K562 (cell line): ENCODE measurements around the gene ZNF165. TPM values are rescaled to one million over a fixed set of nuclear protein-coding genes. Genes with fewer than 3 reads are reported as not detected.
A peak's percentile ranks its signal among the peaks of the same experiment; 100 is the strongest.

Source experiments
- ATAC-seq: fragments of 200-7000 bp; cut with Tn5 transposase; 3 replicates; pipeline ENCODE4 v1.9.1; 2020; ENCODE audit warnings: moderate library complexity
- BruUV-seq: library from RNA; stranded (reverse); fragments of 400-500 nt; replicated peaks from 2 replicates; lab custom pipeline; 2021; lab: Mats Ljungman, UMichigan
- CTCF ChIA-PET: fragments of 300-600 bp; formaldehyde crosslinking; extraction: SDS; loops from one replicate; lab custom pipeline; 2021; ENCODE audit warnings: low intra/inter-chr PET ratio; lab: Yijun Ruan, JAX
- POLR2A ChIA-PET: fragments of 300-600, 350-650 bp; sonication (Branson Sonifier 250); formaldehyde crosslinking; extraction: SDS; loops from one replicate; lab custom pipeline; 2021; ENCODE audit warnings: antibody characterized with exemption, inconsistent platforms; lab: Yijun Ruan, JAX
- DNase-seq, 4 experiments: peaks; one replicate each; pipeline versions ENCODE4 v3.0.0 to v3.0.0-alpha.2; 2011 to 2018; ENCODE audit warnings: low spot score in 3 of 4, mixed read lengths in 3 of 4; ENCODE audit errors: extremely low read depth in 1 of 4
- FAIRE-seq: peaks from 2 replicates; lab custom pipeline; 2011; peaks lifted over from hg19 to GRCh38; lab: Jason Lieb, UNC
- H2AFZ ChIP-seq: 2 replicates; pipeline ENCODE4 v1.6.0; 2011; ENCODE audit warnings: low read depth, low read length, control low read depth, inconsistent platforms
- H3K27ac ChIP-seq: fragments of 200-600 bp; 3 replicates; pipeline ENCODE4 v1.8.0; 2011; ENCODE audit warnings: low read depth, mild to moderate bottlenecking, control low read depth, inconsistent platforms, low read length, moderate library complexity, mixed read lengths; ENCODE audit errors: extremely low read depth
- H3K27me3 ChIP-seq, 2 experiments: fragments of 300-600 bp in 1 of 2; 2 replicates in 1 of 2; 3 replicates in 1 of 2; pipeline versions ENCODE4 v1.6.0 to v1.8.0; 2011; ENCODE audit warnings: inconsistent platforms in 2 of 2, low read length in 2 of 2, mild to moderate bottlenecking in 1 of 2, mixed read lengths in 1 of 2, moderate library complexity in 1 of 2; ENCODE audit not compliant: control insufficient read depth in 2 of 2, insufficient read depth in 2 of 2
- H3K36me3 ChIP-seq: fragments of 300-600 bp; 3 replicates; pipeline ENCODE4 v1.8.0; 2011; ENCODE audit warnings: mild to moderate bottlenecking, low read length, inconsistent platforms; ENCODE audit not compliant: control insufficient read depth, insufficient read depth
- H3K4me1 ChIP-seq, 2 experiments: fragments of 200-600 bp in 1 of 2; replicated peaks in 1 of 2; 2 replicates in 1 of 2; 3 replicates in 1 of 2; pipeline versions ENCODE4 v1.5.1 to v1.8.0; 2011; ENCODE audit warnings: inconsistent platforms in 2 of 2, low read length in 2 of 2, mild to moderate bottlenecking in 1 of 2, mixed read lengths in 1 of 2, moderate library complexity in 1 of 2; ENCODE audit not compliant: control insufficient read depth in 2 of 2, insufficient read depth in 2 of 2
- H3K4me2 ChIP-seq: 2 replicates; pipeline ENCODE4 v1.6.1; 2011; ENCODE audit warnings: low read length, control low read depth, inconsistent platforms, mixed read lengths; ENCODE audit not compliant: insufficient read depth
- H3K4me3 ChIP-seq: fragments of 200-600 bp; sonication (generic), shearing (Covaris generic); 2 replicates; pipeline ENCODE4 v1.5.1; 2016; ENCODE audit warnings: control low read depth, inconsistent platforms
- H3K79me2 ChIP-seq: fragments of 200-600 bp; 3 replicates; pipeline ENCODE4 v1.8.0; 2011; ENCODE audit warnings: low read length, inconsistent platforms; ENCODE audit not compliant: control insufficient read depth, insufficient read depth
- H3K9ac ChIP-seq, 2 experiments: 2 replicates each; pipeline versions ENCODE4 v1.6.0 to v1.6.1; 2011; ENCODE audit warnings: low read depth in 2 of 2, low read length in 2 of 2, control low read depth in 1 of 2, inconsistent platforms in 1 of 2, mild to moderate bottlenecking in 1 of 2, mixed read lengths in 1 of 2; ENCODE audit not compliant: insufficient read depth in 1 of 2
- H3K9me1 ChIP-seq: one replicate; pipeline ENCODE4 v1.6.0; 2011; ENCODE audit warnings: inconsistent platforms, mild to moderate bottlenecking, low read length, moderate library complexity; ENCODE audit not compliant: control insufficient read depth, insufficient read depth
- H3K9me3 ChIP-seq: replicated peaks from 2 replicates; pipeline ENCODE4 v1.5.1; 2011; ENCODE audit warnings: low read depth, low read length, inconsistent platforms; ENCODE audit not compliant: control insufficient read depth, insufficient read depth
- H4K20me1 ChIP-seq: replicated peaks from 2 replicates; pipeline ENCODE4 v1.6.1; 2011; ENCODE audit warnings: low read length, inconsistent platforms, mixed read lengths; ENCODE audit not compliant: control insufficient read depth, insufficient read depth
- BRF1 ChIP-seq: IDR thresholded peaks from 3 replicates; pipeline ENCODE4 v1.6.1; 2011; ENCODE audit warnings: borderline replicate concordance, mild to moderate bottlenecking; ENCODE audit not compliant: insufficient read length; ENCODE audit errors: extremely low read depth
- HIVEP1 ChIP-seq: fragments of 250-450 bp; sonication (Bioruptor Pico); IDR thresholded peaks from 2 replicates; pipeline ENCODE4 v1.4.0; 2020; ENCODE audit warnings: mild to moderate bottlenecking
- HMG20B ChIP-seq: fragments of 250-450 bp; sonication (Bioruptor Pico); IDR thresholded peaks from 2 replicates; pipeline ENCODE4 v1.5.0; 2021; ENCODE audit warnings: mild to moderate bottlenecking
- KDM5B ChIP-seq: fragments of 200-600 bp; sonication (generic); IDR thresholded peaks from 2 replicates; pipeline ENCODE4 v1.6.1; 2012; ENCODE audit warnings: low read depth, mild to moderate bottlenecking, moderate library complexity, low read length, control low read depth, inconsistent platforms; ENCODE audit not compliant: insufficient replicate concordance
- MECOM ChIP-seq: fragments of 250-450 bp; sonication (Bioruptor Pico); IDR thresholded peaks from 2 replicates; pipeline ENCODE4 v1.8.0; 2022; ENCODE audit warnings: inconsistent platforms
- NR2C2 ChIP-seq, 2 experiments: fragments of 200-800 bp in 1 of 2; sonication (Bioruptor generic) in 1 of 2; sonication (generic) in 1 of 2; formaldehyde crosslinking in 1 of 2; IDR thresholded peaks; 2 replicates each; pipeline versions ENCODE4 v1.6.1 to v1.8.0; 2016 to 2022; ENCODE audit warnings: mild to moderate bottlenecking in 1 of 2, missing compliant biosample characterization in 1 of 2, missing genetic modification characterization in 1 of 2, missing genetic modification reagents in 1 of 2
- OTX1 ChIP-seq: fragments of 450-650 bp; formaldehyde crosslinking; IDR thresholded peaks from 2 replicates; pipeline ENCODE4 v1.4.0; 2022; ENCODE audit warnings: mild to moderate bottlenecking
- PREB ChIP-seq: sonication (generic); formaldehyde crosslinking; IDR thresholded peaks from 2 replicates; pipeline ENCODE4 v1.8.1; 2023; ENCODE audit warnings: mild to moderate bottlenecking, missing genetic modification reagents
- PRMT5 ChIP-seq: sonication (generic); formaldehyde crosslinking; IDR thresholded peaks from 2 replicates; pipeline ENCODE4 v1.5.0; 2020; ENCODE audit warnings: missing genetic modification reagents
- PTRF ChIP-seq: fragments of 450-650 bp; IDR thresholded peaks from 2 replicates; pipeline ENCODE4 v1.6.1; 2016; ENCODE audit warnings: mild to moderate bottlenecking, missing genetic modification characterization, missing compliant biosample characterization
- RNF2 ChIP-seq: sonication (generic); IDR thresholded peaks from 2 replicates; pipeline ENCODE4 v1.6.1; 2016
- SIN3B ChIP-seq: fragments of 450-650 bp; IDR thresholded peaks from 2 replicates; pipeline ENCODE4 v1.6.1; 2017; ENCODE audit warnings: low read depth, mild to moderate bottlenecking, moderate library complexity
- THRB ChIP-seq: fragments of 450-650 bp; formaldehyde crosslinking; conservative IDR thresholded peaks from 2 replicates; pipeline ENCODE4 v1.4.0; 2022; ENCODE audit warnings: mild to moderate bottlenecking, missing genetic modification characterization
- USF2 ChIP-seq: sonication (generic); formaldehyde crosslinking; IDR thresholded peaks from 2 replicates; pipeline ENCODE4 v1.5.0; 2020; ENCODE audit warnings: missing genetic modification reagents
- ZBTB7A ChIP-seq: IDR thresholded peaks from 2 replicates; pipeline ENCODE4 v1.6.1; 2011; ENCODE audit warnings: low read depth, mild to moderate bottlenecking, low read length, moderate library complexity, borderline replicate concordance; ENCODE audit not compliant: control insufficient read depth
- ZBTB8A ChIP-seq: fragments of 450-650 bp; IDR thresholded peaks from 2 replicates; pipeline ENCODE4 v1.6.1; 2018; ENCODE audit warnings: mild to moderate bottlenecking, moderate library complexity; ENCODE audit not compliant: partially characterized antibody
- ZNF444 ChIP-seq: fragments of 250-450 bp; sonication (Bioruptor Pico); IDR thresholded peaks from 2 replicates; pipeline ENCODE4 v1.4.0; 2020; ENCODE audit warnings: mild to moderate bottlenecking, moderate library complexity
- ZNF512 ChIP-seq: IDR thresholded peaks from 2 replicates; pipeline ENCODE4 v1.6.1; 2016; ENCODE audit warnings: missing genetic modification characterization, missing compliant biosample characterization
- in situ Hi-C: fragments of 300-500 bp; cut with MboI; formaldehyde crosslinking; loops from 4 replicates; pipeline ENCODE4 v1.15.0; 2018; ENCODE audit warnings: inconsistent platforms, mixed read lengths
- intact Hi-C: fragments of 100-400 bp; cut with micrococcal nuclease; formaldehyde crosslinking; loops from 2 replicates; pipeline ENCODE4 v1.14.2; 2022
- polyA plus RNA-seq, 8 experiments: library from polyadenylated mRNA; depleted of rRNA in 4 of 8; stranded (reverse) in 5 of 8; unstranded in 3 of 8; fragments of >200 nt; fragmentation: Nextera tagmentation in 2 of 8; fragmentation: Illumina TruSeq in 1 of 8; extraction: Ambion mirVana in 2 of 8; extraction: Trizol in 1 of 8; gene quantifications; 2 replicates each; pipeline versions ENCODE4 v1.2.1 to v1.2.3, GENCODE V29; 2011 to 2014; ENCODE audit warnings: inconsistent platforms in 1 of 8, missing spikeins in 1 of 8
- total RNA-seq, 7 experiments: library from RNA; depleted of rRNA in 6 of 7; stranded (reverse); fragments of >200 nt in 6 of 7; fragmentation: Illumina TruSeq in 2 of 7; extraction: Trizol in 2 of 7; gene quantifications; 2 replicates each; pipeline versions ENCODE4 v1.2.1 to v1.2.3, GENCODE V29; 2011 to 2021; ENCODE audit warnings: low replicate concordance in 1 of 7

Gene ZNF165
- total and polyA plus RNA-seq, 9 of the 15 experiments (the other 6 are each of a cell fraction or from before 2014, with no cell fraction given): 0.82 to 3.6 (median 1.2) TPM

GRCh38 chr6:28081486-28081751 is 1.1 kb downstream of the ZNF165 start (continued):
- TF ChIP-seq PREB (no peak), KDM5B (peak; percentile 39), MECOM (CRISPR knock-in tag) (no peak), NR2C2 (CRISPR knock-in tag; IDR thresholded peaks at IDR 0.05) (0 out of 2 replicates have a peak, but pooled peaks have one; percentile 6), NR2C2 (tag; IDR thresholded peaks at IDR 0.05) (no peak)

GRCh38 chr6:28082939-28083338 is 2.6 kb downstream of the ZNF165 start:
- Histone ChIP-seq H3K36me3 (peaks cover 6% of the 10 kb centered on the region; the same call in 1 of the 3 replicates), H3K9me1 (no peaks in the 10 kb centered on the region)
- no peak for FAIRE-seq
- no peak for TF ChIP-seq ZNF512
- no peak for TF ChIP-seq USF2
- no peak for TF ChIP-seq OTX1
- TF ChIP-seq SIN3B: no peak
- no peak for TF ChIP-seq PRMT5 (CRISPR knock-in tag)
- TF ChIP-seq HMG20B: no peak
- TF ChIP-seq ZBTB8A: no peak
- no peak for TF ChIP-seq RNF2
- TF ChIP-seq BRF1: no peak
- TF ChIP-seq ZNF444: no peak
- no peak for TF ChIP-seq PTRF (tag)
- no peak for TF ChIP-seq ZBTB7A
- no peak for TF ChIP-seq THRB (CRISPR knock-in tag)
- TF ChIP-seq HIVEP1 (CRISPR knock-in tag): no peak
- TF ChIP-seq, all 486 proteins: peak for 0
- intact Hi-C loops (loop anchor here (5.0 kb wide), 2 partner anchors 181 to 404 kb away; no protein-coding TSS in a partner anchor), in situ Hi-C loops (no loop called here)
- DNase-seq: no peak
- H4K20me1 ChIP-seq: no peaks in the 10 kb centered on the region
- peaks cover 0 to 2% of the 10 kb centered on the region in 2 experiments; a peak in 4 of 5 replicates for H3K4me1 ChIP-seq
- H3K4me2 ChIP-seq: no peak overlapping the region
- CTCF ChIA-PET: no interaction called here
- no TSS peak for BruUV-seq
- no peaks in the 10 kb centered on the region for H3K27me3 ChIP-seq
- H3K9ac ChIP-seq: no peak overlapping the region
- H3K4me3 ChIP-seq: no peak overlapping the region
- H3K27ac ChIP-seq: no peak overlapping the region
- H3K9me3 ChIP-seq: no peaks in the 10 kb centered on the region
- no peak overlapping the region for H2AFZ ChIP-seq
- no peak for ATAC-seq
- POLR2A ChIA-PET: no interaction called here
- H3K79me2 ChIP-seq: peaks cover 10% of the 10 kb centered on the region; the same call in 2 of the 3 replicates
